Smooth muscle cell (in vitro differentiated cells): Measurements from ENCODE around the gene STK11IP. TPM values are rescaled to one million over a fixed set of nuclear protein-coding genes. Genes with fewer than 3 reads are reported as not detected.

Source experiments
- DNase-seq: peaks from one replicate; lab custom pipeline; 2025; ENCODE audit not compliant: unreplicated experiment; lab: John Stamatoyannopoulos, UW
- H2AFZ ChIP-seq: fragments of 200-600 bp; sonication (generic); 2 replicates; pipeline ENCODE4 v1.6.0; 2016; ENCODE audit warnings: antibody characterized with exemption, low read depth, mild to moderate bottlenecking
- H3F3A ChIP-seq: fragments of 200-600 bp; sonication (generic); 2 replicates; pipeline ENCODE4 v1.6.0; 2017; ENCODE audit warnings: antibody characterized with exemption, low read depth
- H3K27ac ChIP-seq: fragments of 200-600 bp; sonication (generic); 2 replicates; pipeline ENCODE4 v1.5.1; 2016; ENCODE audit warnings: low read depth, mild to moderate bottlenecking
- H3K27me3 ChIP-seq: fragments of 200-600 bp; sonication (generic); 2 replicates; pipeline ENCODE4 v1.6.1; 2016; ENCODE audit warnings: low read depth, mild to moderate bottlenecking
- H3K36me3 ChIP-seq: fragments of 200-600 bp; sonication (generic); 2 replicates; pipeline ENCODE4 v1.5.1; 2016; ENCODE audit warnings: low read depth
- H3K4me1 ChIP-seq: fragments of 200-600 bp; sonication (generic); 2 replicates; pipeline ENCODE4 v1.5.1; 2016; ENCODE audit warnings: low read depth
- H3K4me2 ChIP-seq: fragments of 200-600 bp; sonication (generic); 2 replicates; pipeline ENCODE4 v1.6.0; 2016; ENCODE audit warnings: mild to moderate bottlenecking
- H3K4me3 ChIP-seq: fragments of 200-600 bp; sonication (generic); 2 replicates; pipeline ENCODE4 v1.5.1; 2016; ENCODE audit warnings: mild to moderate bottlenecking
- H3K79me2 ChIP-seq: fragments of 200-600 bp; sonication (generic); 2 replicates; pipeline ENCODE4 v1.6.0; 2016; ENCODE audit warnings: low read depth, mild to moderate bottlenecking
- H3K9ac ChIP-seq: fragments of 200-600 bp; sonication (generic); 2 replicates; pipeline ENCODE4 v1.6.0; 2016; ENCODE audit warnings: low read depth
- H3K9me3 ChIP-seq: fragments of 200-600 bp; sonication (generic); replicated peaks from 2 replicates; pipeline ENCODE4 v1.5.1; 2016; ENCODE audit warnings: low read depth
- H4K20me1 ChIP-seq: fragments of 200-600 bp; sonication (generic); 2 replicates; pipeline ENCODE4 v1.6.0; 2016; ENCODE audit warnings: low read depth
- CTCF ChIP-seq: fragments of 200-600 bp; sonication (generic); IDR thresholded peaks from 2 replicates; pipeline ENCODE4 v1.5.1; 2017; ENCODE audit warnings: borderline replicate concordance, mild to moderate bottlenecking, antibody characterized with exemption; ENCODE audit not compliant: insufficient read depth, poor library complexity, severe bottlenecking
- WGBS: methylation state at CpG from one replicate; pipeline ENCODE4 v1.1.7; 2016; ENCODE audit warnings: low lambda C conversion rate; 5-methylcytosine and 5-hydroxymethylcytosine counted together
- polyA plus RNA-seq: library from polyadenylated mRNA; unstranded; fragments of >200 nt; fragmentation: Nextera tagmentation; extraction: Ambion mirVana; gene quantifications from 2 replicates; pipeline ENCODE4 v1.2.1, GENCODE V29; 2016
- total RNA-seq: library from RNA; depleted of rRNA; stranded (reverse); fragments of >200 nt; gene quantifications from 2 replicates; pipeline ENCODE4 v1.2.3, GENCODE V29; 2014

STK11IP gene
- total and polyA plus RNA-seq, 2 experiments from 2014 or later = 10.2 to 13.6 TPM

- Histone ChIP-seq H3K27ac (no peak overlapping the region), H3K9ac (no peak overlapping the region), H2AFZ (no peak overlapping the region), H3K36me3 (no peaks in the 10 kb centered on the region), H3F3A (no peaks in the 10 kb centered on the region), H3K4me1 (peaks cover 4% of the 10 kb centered on the region), H3K4me2 (no peak overlapping the region), H3K9me3 (no peaks in the 10 kb centered on the region), H3K4me3 (no peak overlapping the region), H4K20me1 (no peaks in the 10 kb centered on the region), H3K79me2 (no peaks in the 10 kb centered on the region), H3K27me3 (no peaks in the 10 kb centered on the region)
- 95% methylated on average over 20 of the region's 21 CpGs for WGBS
- no peak for TF ChIP-seq CTCF
- DNase-seq = no peak
Measured at GRCh38 chr2:219557320-219557719, 40.3 kb upstream of the STK11IP start.

GRCh38 chr2:219557791-219558785 lies 39.6 kb upstream of the STK11IP start:
- TF ChIP-seq CTCF = no peak
- H3K4me3 ChIP-seq = no peak overlapping the region
- H3K4me2 ChIP-seq = no peak overlapping the region
- no peaks in the 10 kb centered on the region for H3K79me2 ChIP-seq
- H3K27me3 ChIP-seq = no peaks in the 10 kb centered on the region
- peaks cover under 1% of the 10 kb centered on the region for H3K4me1 ChIP-seq
- no peaks in the 10 kb centered on the region for H3K9me3 ChIP-seq
- H3K9ac ChIP-seq = no peak overlapping the region
- WGBS = 96% methylated on average over 25 of the region's 25 CpGs
- no peaks in the 10 kb centered on the region for H4K20me1 ChIP-seq
- no peak for DNase-seq
- H3F3A ChIP-seq = no peaks in the 10 kb centered on the region
- no peaks in the 10 kb centered on the region for H3K36me3 ChIP-seq
- no peak overlapping the region for H2AFZ ChIP-seq
- H3K27ac ChIP-seq = no peak overlapping the region

GRCh38 chr2:219559156-219559915 lies 38.3 kb upstream of the STK11IP start:
- Histone ChIP-seq H3F3A (no peaks in the 10 kb centered on the region), H3K79me2 (no peaks in the 10 kb centered on the region), H3K4me2 (no peak overlapping the region), H4K20me1 (no peaks in the 10 kb centered on the region), H3K9ac (no peak overlapping the region), H2AFZ (no peak overlapping the region), H3K27ac (no peak overlapping the region), H3K36me3 (no peaks in the 10 kb centered on the region), H3K4me1 (no peaks in the 10 kb centered on the region), H3K4me3 (no peak overlapping the region), H3K9me3 (no peaks in the 10 kb centered on the region), H3K27me3 (no peaks in the 10 kb centered on the region)
- TF ChIP-seq CTCF = no peak
- 96% methylated on average over 20 of the region's 20 CpGs for WGBS
- DNase-seq = no peak
